ENCODE measurements around the gene BMP10. TPM values are rescaled to one million over a fixed set of nuclear protein-coding genes. Genes with fewer than 3 reads are reported as not detected.

BMP10 gene
- total and polyA plus RNA-seq, 8 donors, result not detected

DNA sequence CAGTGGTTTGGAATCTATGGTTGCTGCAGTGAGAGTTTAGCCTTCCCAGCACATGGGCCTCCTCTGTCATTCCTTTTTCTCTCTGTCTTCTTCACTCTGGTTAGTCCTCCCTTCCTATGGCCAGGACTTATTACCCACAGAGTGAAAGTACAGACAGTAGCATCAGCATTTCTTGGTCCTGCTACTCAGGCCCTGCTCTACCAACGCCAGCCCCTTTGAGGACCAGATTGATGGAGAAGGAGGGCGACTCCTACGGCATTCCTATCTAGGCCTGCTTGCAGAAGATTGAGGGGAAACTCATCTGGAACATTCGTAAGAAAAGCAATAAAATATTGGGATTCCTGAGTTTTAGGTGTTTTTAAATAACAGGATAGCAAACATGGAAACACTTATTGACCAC, 43.5 kb downstream of the BMP10 start:
- Histone ChIP-seq H3K9me3 (no peaks in the 10 kb centered on the region), H3K4me3 (no peak overlapping the region), H3K27ac (peak overlapping the region in 1 of 2 donors; percentile 90), H3K36me3 (peaks cover 0 to 44% of the 10 kb centered on the region in 2 donors), H3K27me3 (no peaks in the 10 kb centered on the region), H3K4me1 (peaks cover 18 to 67% of the 10 kb centered on the region in 2 donors)
- intact Hi-C loops (cut with DNase I), result no loop called here
- no peak for ATAC-seq
- TF ChIP-seq, protein P1, sequence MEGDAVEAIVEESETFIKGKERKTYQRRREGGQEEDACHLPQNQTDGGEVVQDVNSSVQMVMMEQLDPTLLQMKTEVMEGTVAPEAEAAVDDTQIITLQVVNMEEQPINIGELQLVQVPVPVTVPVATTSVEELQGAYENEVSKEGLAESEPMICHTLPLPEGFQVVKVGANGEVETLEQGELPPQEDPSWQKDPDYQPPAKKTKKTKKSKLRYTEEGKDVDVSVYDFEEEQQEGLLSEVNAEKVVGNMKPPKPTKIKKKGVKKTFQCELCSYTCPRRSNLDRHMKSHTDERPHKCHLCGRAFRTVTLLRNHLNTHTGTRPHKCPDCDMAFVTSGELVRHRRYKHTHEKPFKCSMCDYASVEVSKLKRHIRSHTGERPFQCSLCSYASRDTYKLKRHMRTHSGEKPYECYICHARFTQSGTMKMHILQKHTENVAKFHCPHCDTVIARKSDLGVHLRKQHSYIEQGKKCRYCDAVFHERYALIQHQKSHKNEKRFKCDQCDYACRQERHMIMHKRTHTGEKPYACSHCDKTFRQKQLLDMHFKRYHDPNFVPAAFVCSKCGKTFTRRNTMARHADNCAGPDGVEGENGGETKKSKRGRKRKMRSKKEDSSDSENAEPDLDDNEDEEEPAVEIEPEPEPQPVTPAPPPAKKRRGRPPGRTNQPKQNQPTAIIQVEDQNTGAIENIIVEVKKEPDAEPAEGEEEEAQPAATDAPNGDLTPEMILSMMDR (IDR thresholded peaks at IDR 0.05), result no peak
- no peak for DNase-seq

DNA sequence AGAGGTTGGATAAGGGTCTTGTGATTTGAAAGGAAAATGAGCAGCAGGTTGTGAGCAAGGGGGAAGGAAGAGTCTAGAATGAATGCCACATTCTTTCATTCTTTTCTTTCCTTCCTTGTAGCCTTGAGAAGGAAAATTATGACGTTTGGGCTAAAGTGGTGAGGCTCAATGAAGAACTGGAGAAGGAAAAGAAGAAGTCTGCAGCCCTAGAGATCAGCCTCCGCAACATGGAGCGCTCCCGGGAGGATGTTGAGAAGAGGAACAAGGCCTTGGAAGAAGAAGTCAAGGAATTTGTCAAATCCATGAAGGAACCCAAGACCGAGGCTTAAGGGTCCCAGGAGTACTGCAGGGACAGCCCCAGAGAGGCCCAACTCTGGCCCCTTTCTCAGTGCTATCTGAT, 45.3 kb downstream of the BMP10 start:
- DNase-seq (no peak), ATAC-seq (no peak)
- H3K4me1 ChIP-seq, result peaks cover 12 to 49% of the 10 kb centered on the region in 2 donors
- no peaks in the 10 kb centered on the region for H3K9me3 ChIP-seq
- intact Hi-C loops (cut with DNase I), result no loop called here
- no peak overlapping the region for H3K4me3 ChIP-seq
- peak overlapping the region in 1 of 2 donors; percentile 24 for H3K27ac ChIP-seq
- H3K36me3 ChIP-seq, result peaks cover 0 to 61% of the 10 kb centered on the region in 2 donors
- no peaks in the 10 kb centered on the region for H3K27me3 ChIP-seq
- TF ChIP-seq, protein P1 (IDR thresholded peaks at IDR 0.05), result no peak

DNA sequence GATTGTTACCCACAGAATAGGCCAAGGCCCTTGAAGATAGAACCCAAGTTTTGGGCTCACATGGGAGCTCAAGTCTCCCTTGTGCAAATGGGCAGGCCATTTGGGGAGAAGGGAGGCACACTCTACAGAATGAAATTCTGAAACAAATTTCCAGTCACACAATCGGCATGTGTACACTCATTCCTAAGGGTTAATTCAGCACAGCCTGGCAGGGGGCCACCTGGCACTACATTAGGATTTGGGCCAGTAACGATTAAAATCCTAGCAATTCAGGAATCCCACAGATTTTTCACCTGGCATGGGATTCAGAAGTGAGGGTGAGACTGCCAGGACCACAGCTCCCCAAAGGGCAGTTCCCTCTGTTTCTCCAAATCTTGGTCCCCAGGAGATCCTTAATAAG, 46.4 kb downstream of the BMP10 start:
- no peak for ATAC-seq
- no peak overlapping the region for H3K4me3 ChIP-seq
- peaks cover 0 to 71% of the 10 kb centered on the region in 2 donors for H3K36me3 ChIP-seq
- no peaks in the 10 kb centered on the region for H3K27me3 ChIP-seq
- H3K27ac ChIP-seq, result no peak overlapping the region
- H3K4me1 ChIP-seq, result peaks cover 12 to 38% of the 10 kb centered on the region in 2 donors
- intact Hi-C loops (cut with DNase I), result no loop called here
- no peak for DNase-seq
- no peaks in the 10 kb centered on the region for H3K9me3 ChIP-seq
- TF ChIP-seq, protein P1 (IDR thresholded peaks at IDR 0.05), result no peak

DNA sequence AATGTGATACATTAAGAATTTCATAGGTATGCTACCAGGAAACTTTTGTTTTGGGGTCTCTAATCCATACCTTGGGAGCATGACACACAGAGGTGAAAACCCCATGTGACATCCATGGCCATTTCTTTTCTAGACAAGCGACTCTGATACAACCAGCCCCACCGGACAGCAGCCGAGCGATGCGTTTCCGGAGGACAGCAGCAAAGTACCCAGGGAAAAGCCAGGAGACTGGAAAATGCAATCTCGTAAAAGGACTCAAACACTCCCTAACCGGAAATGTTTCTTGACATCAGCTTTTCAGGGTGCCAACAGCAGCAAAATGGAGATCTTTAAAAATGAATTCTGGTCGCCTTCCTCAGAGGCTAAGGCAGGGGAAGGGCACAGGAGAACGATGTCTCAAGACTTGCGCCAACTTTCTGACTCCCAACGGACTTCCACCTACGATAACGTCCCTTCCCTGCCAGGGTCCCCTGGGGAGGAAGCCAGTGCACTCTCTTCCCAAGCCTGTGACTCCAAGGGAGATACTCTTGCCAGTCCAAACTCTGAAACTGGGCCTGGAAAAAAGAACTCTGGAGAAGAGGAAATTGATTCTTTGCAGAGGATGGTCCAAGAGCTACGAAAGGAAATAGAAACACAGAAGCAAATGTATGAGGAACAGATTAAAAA, 48.9 kb downstream of the BMP10 start:
- intact Hi-C loops (cut with DNase I), result no loop called here
- H3K4me1 ChIP-seq, result peaks cover 0 to 20% of the 10 kb centered on the region in 2 donors
- peaks cover 0 to 96% of the 10 kb centered on the region in 2 donors for H3K36me3 ChIP-seq
- no peaks in the 10 kb centered on the region for H3K9me3 ChIP-seq
- TF ChIP-seq, protein P1 (IDR thresholded peaks at IDR 0.05), result no peak
- ATAC-seq, result no peak
- DNase-seq, result no peak
- H3K27me3 ChIP-seq, result no peaks in the 10 kb centered on the region
- no peak overlapping the region for H3K4me3 ChIP-seq
- peak overlapping the region in 1 of 2 donors; percentile 37 for H3K27ac ChIP-seq

DNA sequence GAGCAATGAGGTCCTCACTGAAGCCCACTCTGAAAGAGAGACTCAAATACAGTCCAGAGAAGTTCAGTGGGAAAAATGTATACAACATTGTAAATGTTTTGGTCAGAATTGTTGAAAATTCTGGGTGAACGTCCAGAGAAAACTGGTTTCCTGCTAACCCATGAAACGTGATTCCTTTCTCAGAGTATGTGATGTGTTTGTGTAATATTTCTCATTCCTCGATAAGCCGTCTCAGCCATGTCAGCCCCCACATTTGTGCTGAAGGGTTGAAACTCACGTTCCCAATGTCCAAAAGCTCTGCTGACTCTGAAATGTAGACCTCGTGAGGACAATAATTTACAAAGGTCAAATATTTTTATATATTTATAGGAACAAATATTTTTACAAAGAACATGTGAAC, 51.6 kb downstream of the BMP10 start:
- Histone ChIP-seq H3K9me3 (no peaks in the 10 kb centered on the region), H3K4me1 (peaks cover 0 to 7% of the 10 kb centered on the region in 2 donors), H3K4me3 (no peak overlapping the region), H3K36me3 (peaks cover 0 to 98% of the 10 kb centered on the region in 2 donors), H3K27ac (no peak overlapping the region), H3K27me3 (no peaks in the 10 kb centered on the region)
- ATAC-seq (no peak), DNase-seq (no peak)
- intact Hi-C loops (cut with DNase I), result no loop called here
- TF ChIP-seq, protein P1 (IDR thresholded peaks at IDR 0.05), result no peak

Measured in left lung (tissue), 10 donors.